Tibial nerve (tissue), 4 donors: ENCODE data around the gene DCBLD2. TPM values are rescaled to one million over a fixed set of nuclear protein-coding genes. Genes with fewer than 3 reads are reported as not detected.
"Not testable (repeated sequence)": the region's sequence is repeated elsewhere in the genome, so short reads cannot be mapped to it uniquely, and the experiment has no call there.

Experiments
- DNase-seq, 2 donors: peaks; one replicate each; pipeline ENCODE4 v3.0.0-alpha.2; 2019; ENCODE audit warnings: low spot score in 2 of 2
- H3K27ac ChIP-seq, 4 donors: fragments of 200-600 bp; sonication (generic) in 3 of 4; one replicate each; pipeline ENCODE4 v1.5.1; 2017 to 2019; ENCODE audit warnings: mild to moderate bottlenecking in 1 of 4
- H3K27me3 ChIP-seq, 2 donors: fragments of 200-600 bp; sonication (generic) in 1 of 2; one replicate each; pipeline versions ENCODE4 v1.5.1 to v1.6.0; 2017 to 2019
- H3K36me3 ChIP-seq, 3 donors: fragments of 200-600 bp; sonication (generic); one replicate each; pipeline ENCODE4 v1.5.1; 2018 to 2019
- H3K4me1 ChIP-seq, 4 donors: fragments of 200-600 bp; sonication (generic) in 3 of 4; one replicate each; pipeline ENCODE4 v1.5.1; 2017 to 2019
- H3K4me3 ChIP-seq, 4 donors: fragments of 200-600 bp; sonication (generic) in 3 of 4; one replicate each; pipeline ENCODE4 v1.5.1; 2017 to 2019; ENCODE audit warnings: mild to moderate bottlenecking in 1 of 4, moderate library complexity in 1 of 4
- H3K9me3 ChIP-seq, 4 donors: fragments of 200-600 bp; sonication (generic) in 3 of 4; one replicate each; pipeline ENCODE4 v1.5.1; 2017 to 2019
- EP300 ChIP-seq, 2 donors: sonication (generic); formaldehyde crosslinking; IDR thresholded peaks; one replicate each; pipeline ENCODE4 v1.6.1; 2017; ENCODE audit warnings: antibody characterized with exemption in 2 of 2, mild to moderate bottlenecking in 1 of 2
- POLR2A ChIP-seq, 2 donors: fragments of 450-650 bp; IDR thresholded peaks; one replicate each; pipeline ENCODE4 v1.6.1; 2017; ENCODE audit warnings: antibody characterized with exemption in 2 of 2, mild to moderate bottlenecking in 2 of 2, moderate library complexity in 2 of 2
- WGBS, 2 donors: methylation state at CpG; one replicate each; pipeline ENCODE4 v1.1.5; 2018; 5-methylcytosine and 5-hydroxymethylcytosine counted together
- total RNA-seq, 4 donors: library from RNA; depleted of rRNA; stranded (reverse); fragments of >200 nt; gene quantifications; one replicate each; pipeline ENCODE4 v1.1.0, GENCODE V29; 2016
- TF ChIP-seq, protein P1 (sequence below), 5 experiments: fragments of 200-600 bp in 3 of 5; fragments of 450-650 bp in 2 of 5; sonication (generic) in 3 of 5; IDR thresholded peaks; one replicate each; pipeline ENCODE4 v1.5.1; 2016 to 2019; ENCODE audit warnings: antibody characterized with exemption in 5 of 5, mild to moderate bottlenecking in 3 of 5, moderate library complexity in 2 of 5

The DCBLD2 gene
- total RNA-seq, 4 donors from 2014 or later = 37.8 to 51.9 (median 43.6) TPM

DNA sequence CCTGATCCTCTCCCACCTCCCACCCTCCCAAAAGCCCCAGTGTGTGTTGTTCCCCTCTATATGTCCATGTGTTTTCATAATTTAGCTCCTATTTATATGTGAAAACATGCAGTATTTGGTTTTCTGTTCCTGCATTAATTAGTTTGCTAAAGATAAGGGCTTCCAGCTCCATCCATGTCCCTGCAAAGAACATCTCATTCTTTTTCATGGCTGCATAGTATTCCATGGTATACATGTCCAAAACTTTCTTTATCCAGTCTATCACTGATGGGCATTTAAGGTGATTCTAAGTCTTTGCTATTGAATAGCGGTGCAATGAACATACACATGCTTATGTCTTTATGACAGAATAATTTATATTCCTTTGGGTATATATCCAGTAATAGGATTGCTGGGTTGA, 53.4 kb downstream of the DCBLD2 start:
- H3K4me1 ChIP-seq = peaks cover 0 to 11% (median 0%) of the 10 kb centered on the region in 4 donors
- peaks cover 0 to 2% (median 0%) of the 10 kb centered on the region in 4 donors for H3K9me3 ChIP-seq
- no peak overlapping the region for H3K27ac ChIP-seq
- peaks cover 0 to 17% (median 4%) of the 10 kb centered on the region in 3 donors for H3K36me3 ChIP-seq
- DNase-seq = no peak
- TF ChIP-seq EP300 (IDR thresholded peaks at IDR 0.05) (no peak), POLR2A (IDR thresholded peaks at IDR 0.05) (no peak)
- TF ChIP-seq, protein P1, sequence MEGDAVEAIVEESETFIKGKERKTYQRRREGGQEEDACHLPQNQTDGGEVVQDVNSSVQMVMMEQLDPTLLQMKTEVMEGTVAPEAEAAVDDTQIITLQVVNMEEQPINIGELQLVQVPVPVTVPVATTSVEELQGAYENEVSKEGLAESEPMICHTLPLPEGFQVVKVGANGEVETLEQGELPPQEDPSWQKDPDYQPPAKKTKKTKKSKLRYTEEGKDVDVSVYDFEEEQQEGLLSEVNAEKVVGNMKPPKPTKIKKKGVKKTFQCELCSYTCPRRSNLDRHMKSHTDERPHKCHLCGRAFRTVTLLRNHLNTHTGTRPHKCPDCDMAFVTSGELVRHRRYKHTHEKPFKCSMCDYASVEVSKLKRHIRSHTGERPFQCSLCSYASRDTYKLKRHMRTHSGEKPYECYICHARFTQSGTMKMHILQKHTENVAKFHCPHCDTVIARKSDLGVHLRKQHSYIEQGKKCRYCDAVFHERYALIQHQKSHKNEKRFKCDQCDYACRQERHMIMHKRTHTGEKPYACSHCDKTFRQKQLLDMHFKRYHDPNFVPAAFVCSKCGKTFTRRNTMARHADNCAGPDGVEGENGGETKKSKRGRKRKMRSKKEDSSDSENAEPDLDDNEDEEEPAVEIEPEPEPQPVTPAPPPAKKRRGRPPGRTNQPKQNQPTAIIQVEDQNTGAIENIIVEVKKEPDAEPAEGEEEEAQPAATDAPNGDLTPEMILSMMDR (IDR thresholded peaks at IDR 0.05) = no peak
- H3K27me3 ChIP-seq = no peaks in the 10 kb centered on the region
- 92 to 97% methylated on average over 1 of the region's 1 CpG for WGBS, 2 donors
- no peak overlapping the region for H3K4me3 ChIP-seq

DNA sequence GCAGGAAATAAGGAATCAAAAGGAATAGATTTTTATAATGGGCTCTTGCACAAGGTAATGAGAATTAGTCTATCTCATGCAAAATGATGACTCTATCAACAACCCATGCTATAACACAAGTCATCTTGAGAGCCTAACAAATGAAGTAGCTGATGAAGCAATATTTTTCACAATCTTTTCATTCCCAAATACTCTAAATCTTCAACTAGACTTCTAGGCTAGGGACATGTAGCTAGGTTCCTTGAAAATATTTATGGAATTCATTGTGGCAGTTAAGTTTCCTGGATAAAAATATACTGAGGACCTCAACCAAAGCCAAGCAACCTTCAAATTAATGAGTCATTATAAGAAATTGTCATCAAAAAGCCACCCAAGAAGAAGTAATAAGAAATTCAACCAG, 55.4 kb downstream of the DCBLD2 start:
- peaks cover 0 to 18% (median 0%) of the 10 kb centered on the region in 4 donors for H3K4me1 ChIP-seq
- H3K27ac ChIP-seq = no peak overlapping the region
- TF ChIP-seq, protein P1 (IDR thresholded peaks at IDR 0.05) = no peak
- no peak for TF ChIP-seq POLR2A (IDR thresholded peaks at IDR 0.05)
- no peak for TF ChIP-seq EP300 (IDR thresholded peaks at IDR 0.05)
- peaks cover 0 to 17% (median 4%) of the 10 kb centered on the region in 3 donors for H3K36me3 ChIP-seq
- DNase-seq = no peak
- no peaks in the 10 kb centered on the region for H3K27me3 ChIP-seq
- peaks cover 0 to 2% (median 0%) of the 10 kb centered on the region in 4 donors for H3K9me3 ChIP-seq
- H3K4me3 ChIP-seq = no peak overlapping the region

DNA sequence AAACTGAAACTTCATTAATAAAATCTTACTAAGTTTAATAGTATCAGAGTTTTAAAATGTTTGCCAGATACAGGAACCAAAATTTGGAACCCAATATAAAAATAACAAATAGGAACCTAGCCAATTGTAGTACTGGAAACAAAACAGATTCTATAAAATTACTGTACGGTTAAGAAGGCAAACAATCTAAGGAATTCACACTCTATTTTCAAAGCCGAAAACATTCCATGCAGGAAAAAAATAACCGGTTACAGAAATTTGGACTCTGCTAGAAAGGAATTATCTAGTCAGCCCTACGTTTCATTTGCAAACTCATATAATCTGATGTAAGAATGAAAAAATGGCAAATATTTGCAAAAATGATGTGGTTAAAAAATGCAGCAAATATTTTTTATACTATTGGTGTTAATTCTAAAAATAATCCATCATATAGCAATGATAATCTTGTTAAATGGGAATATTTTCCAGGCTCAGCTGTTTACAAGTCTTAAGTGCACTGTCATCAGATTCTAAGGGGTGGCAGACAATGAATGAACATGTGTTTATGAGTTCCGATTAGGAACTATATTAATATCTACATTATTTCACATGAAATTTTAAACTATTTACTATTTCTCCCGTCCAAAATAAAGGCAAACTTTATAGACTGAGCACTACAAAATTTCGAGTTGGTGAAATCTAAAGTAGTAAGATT, 58.1 kb downstream of the DCBLD2 start:
- peaks cover 0 to 20% (median 3%) of the 10 kb centered on the region in 3 donors for H3K36me3 ChIP-seq
- peaks cover 0 to 2% (median 0%) of the 10 kb centered on the region in 4 donors for H3K9me3 ChIP-seq
- H3K27ac ChIP-seq = no peak overlapping the region
- H3K27me3 ChIP-seq = no peaks in the 10 kb centered on the region
- 39 to 40% methylated on average over 7 of the region's 7 CpGs for WGBS, 2 donors
- TF ChIP-seq, protein P1 (IDR thresholded peaks at IDR 0.05) = no peak
- no peak for TF ChIP-seq EP300 (IDR thresholded peaks at IDR 0.05)
- no peak for TF ChIP-seq POLR2A (IDR thresholded peaks at IDR 0.05)
- H3K4me1 ChIP-seq = peaks cover 0 to 18% (median 0%) of the 10 kb centered on the region in 4 donors
- DNase-seq = no peak
- H3K4me3 ChIP-seq = no peak overlapping the region

DNA sequence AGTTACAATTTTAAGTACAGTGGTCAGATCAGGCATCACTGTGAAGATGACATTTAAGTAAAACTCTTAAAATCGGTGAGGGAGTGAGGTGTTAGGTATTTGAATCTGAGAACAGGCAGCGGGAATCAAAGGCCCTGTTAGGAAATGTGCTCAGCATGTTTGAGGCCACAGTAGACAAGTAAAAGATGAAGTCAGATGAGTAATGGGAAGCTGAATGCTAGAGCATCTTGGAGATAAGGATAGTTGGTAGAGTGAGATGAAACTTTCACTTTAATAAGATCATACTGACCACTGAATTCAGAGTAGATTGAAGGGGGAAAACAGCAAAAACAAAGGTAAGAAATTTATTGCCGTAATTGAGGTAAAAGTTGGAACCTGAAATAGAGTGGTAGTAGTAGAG, 61.6 kb downstream of the DCBLD2 start:
- peaks cover 0 to 12% (median 0%) of the 10 kb centered on the region in 4 donors for H3K4me1 ChIP-seq
- WGBS, 2 donors = 94 to 98% methylated on average over 3 of the region's 3 CpGs

DNA sequence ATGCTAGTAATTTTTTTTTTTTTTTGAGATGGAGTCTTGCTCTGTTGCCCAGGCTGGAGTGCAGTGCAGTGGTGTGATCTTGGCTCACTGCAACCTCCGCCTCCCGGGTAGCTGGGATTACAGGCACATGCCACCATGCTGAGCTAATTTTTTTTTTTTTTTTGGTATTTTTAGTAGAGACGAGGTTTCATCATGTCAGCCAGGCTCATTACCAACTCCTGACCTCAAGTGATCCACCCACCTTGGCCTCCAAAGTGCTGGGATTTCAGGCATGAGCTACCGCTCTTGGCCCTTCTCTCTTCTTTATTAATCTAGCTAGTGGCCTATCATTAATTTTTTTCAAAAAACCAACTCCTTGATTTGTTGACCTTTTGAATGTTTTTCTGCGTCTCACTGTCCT, 70.4 kb downstream of the DCBLD2 start:
- Histone ChIP-seq H3K9me3 (peaks cover 0 to 13% (median 2%) of the 10 kb centered on the region in 4 donors), H3K4me1 (peaks cover 0 to 14% (median 0%) of the 10 kb centered on the region in 4 donors)
- H3K36me3 ChIP-seq, H3K27me3 ChIP-seq, H3K27ac ChIP-seq, DNase-seq, H3K4me3 ChIP-seq: not testable (repeated sequence)
- 87 to 92% methylated on average over 5 of the region's 5 CpGs for WGBS, 2 donors

More for the DNA sequence above, 61.6 kb downstream of the DCBLD2 start:
- no peak overlapping the region for H3K4me3 ChIP-seq
- no peak for DNase-seq
- H3K27me3 ChIP-seq = no peaks in the 10 kb centered on the region
- TF ChIP-seq POLR2A (IDR thresholded peaks at IDR 0.05) = no peak
- no peak for TF ChIP-seq EP300 (IDR thresholded peaks at IDR 0.05)
- TF ChIP-seq, protein P1 (IDR thresholded peaks at IDR 0.05) = no peak
- H3K27ac ChIP-seq = no peak overlapping the region
- H3K9me3 ChIP-seq = no peaks in the 10 kb centered on the region
- peaks cover 0 to 8% (median 0%) of the 10 kb centered on the region in 3 donors for H3K36me3 ChIP-seq
